ENCODE data around the gene FUT1.

DNA sequence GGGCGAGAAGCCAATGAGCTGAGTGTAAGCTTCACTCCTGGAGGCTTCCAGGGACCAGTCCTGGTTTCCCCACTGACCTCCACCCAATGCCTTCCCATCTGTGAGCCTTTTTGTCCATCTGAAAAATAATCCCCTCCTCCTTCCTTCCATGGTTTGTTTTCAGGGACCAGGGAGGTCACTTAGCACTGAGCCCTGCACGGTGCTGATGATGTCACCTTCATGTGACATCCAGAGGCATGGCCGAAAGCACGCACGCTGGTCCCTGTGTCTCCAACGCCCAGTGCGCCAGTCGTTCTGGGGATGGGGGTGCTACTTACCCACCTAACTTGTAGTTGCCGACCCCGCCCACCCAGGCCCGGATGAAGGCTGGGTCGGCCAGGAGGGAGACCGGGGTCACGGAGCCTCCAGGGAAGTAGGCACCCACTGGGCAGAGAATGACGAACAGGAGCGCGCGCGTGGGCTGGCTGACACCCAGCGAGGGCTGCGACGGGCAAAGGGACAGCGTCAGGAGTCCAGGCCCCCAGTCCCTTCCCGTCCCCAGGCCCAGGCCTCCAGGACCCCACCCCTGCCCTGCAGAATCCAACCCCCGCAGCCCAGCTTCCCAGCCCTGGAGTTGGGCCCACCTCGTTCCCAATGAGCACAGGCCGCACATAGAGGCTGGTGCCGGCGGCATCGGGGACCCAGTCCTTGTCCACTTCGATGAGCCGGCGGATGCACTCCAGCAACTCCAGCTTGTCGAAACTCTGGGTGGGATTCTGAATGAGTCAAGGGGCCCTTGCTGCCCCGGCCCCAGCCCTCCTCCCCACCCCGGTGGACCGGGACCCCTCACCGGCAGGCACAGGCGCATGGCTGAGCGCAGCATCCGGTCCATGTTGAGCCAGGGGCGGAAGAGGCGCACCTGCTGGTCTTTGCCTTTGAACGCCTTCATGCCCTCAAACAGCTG, 47.2 kb upstream of the FUT1 start:
- TF ChIP-seq POLR2A (IDR thresholded peaks at IDR 0.05) (no peak), POLR2AphosphoS5 (IDR thresholded peaks at IDR 0.05) (no peak)
- TF ChIP-seq, protein P1, sequence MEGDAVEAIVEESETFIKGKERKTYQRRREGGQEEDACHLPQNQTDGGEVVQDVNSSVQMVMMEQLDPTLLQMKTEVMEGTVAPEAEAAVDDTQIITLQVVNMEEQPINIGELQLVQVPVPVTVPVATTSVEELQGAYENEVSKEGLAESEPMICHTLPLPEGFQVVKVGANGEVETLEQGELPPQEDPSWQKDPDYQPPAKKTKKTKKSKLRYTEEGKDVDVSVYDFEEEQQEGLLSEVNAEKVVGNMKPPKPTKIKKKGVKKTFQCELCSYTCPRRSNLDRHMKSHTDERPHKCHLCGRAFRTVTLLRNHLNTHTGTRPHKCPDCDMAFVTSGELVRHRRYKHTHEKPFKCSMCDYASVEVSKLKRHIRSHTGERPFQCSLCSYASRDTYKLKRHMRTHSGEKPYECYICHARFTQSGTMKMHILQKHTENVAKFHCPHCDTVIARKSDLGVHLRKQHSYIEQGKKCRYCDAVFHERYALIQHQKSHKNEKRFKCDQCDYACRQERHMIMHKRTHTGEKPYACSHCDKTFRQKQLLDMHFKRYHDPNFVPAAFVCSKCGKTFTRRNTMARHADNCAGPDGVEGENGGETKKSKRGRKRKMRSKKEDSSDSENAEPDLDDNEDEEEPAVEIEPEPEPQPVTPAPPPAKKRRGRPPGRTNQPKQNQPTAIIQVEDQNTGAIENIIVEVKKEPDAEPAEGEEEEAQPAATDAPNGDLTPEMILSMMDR (IDR thresholded peaks at IDR 0.05): no peak

Measured in breast epithelium (tissue), 3 donors.